ENCODE measurements around the gene MFN1.
A peak's percentile ranks its signal among the peaks of the same experiment; 100 is the strongest.

MFN1 gene

DNA sequence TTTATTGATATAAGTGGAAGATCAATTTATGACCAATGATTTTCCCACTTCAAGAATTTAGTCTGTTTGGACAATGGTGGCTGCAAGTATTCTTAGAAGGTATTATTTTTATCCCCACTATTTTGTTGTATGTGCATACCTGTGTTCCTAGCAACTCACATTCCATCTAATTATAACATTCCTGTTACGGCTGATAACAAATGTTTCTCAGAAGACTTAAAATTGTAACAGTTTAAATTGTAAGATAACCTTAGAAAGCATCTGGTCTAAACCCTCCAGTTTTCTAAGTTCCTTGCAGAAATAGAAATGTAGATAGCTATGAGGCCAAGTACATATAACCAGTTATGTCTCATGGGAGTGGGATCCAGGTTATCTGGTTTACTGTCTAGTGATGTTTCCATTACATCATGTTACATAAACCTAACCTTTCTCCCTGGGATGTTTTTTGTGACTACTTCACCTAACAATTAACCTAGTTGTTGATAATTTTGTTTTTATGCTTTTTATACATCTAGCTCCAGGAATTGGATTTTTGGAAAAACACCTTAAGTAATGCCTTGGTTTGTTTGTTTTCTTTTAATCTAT is 11.1 kb upstream of the MFN1 start:
- DNase-seq (ENCODE audit: low read depth), result no peak
- TF ChIP-seq, protein P1, sequence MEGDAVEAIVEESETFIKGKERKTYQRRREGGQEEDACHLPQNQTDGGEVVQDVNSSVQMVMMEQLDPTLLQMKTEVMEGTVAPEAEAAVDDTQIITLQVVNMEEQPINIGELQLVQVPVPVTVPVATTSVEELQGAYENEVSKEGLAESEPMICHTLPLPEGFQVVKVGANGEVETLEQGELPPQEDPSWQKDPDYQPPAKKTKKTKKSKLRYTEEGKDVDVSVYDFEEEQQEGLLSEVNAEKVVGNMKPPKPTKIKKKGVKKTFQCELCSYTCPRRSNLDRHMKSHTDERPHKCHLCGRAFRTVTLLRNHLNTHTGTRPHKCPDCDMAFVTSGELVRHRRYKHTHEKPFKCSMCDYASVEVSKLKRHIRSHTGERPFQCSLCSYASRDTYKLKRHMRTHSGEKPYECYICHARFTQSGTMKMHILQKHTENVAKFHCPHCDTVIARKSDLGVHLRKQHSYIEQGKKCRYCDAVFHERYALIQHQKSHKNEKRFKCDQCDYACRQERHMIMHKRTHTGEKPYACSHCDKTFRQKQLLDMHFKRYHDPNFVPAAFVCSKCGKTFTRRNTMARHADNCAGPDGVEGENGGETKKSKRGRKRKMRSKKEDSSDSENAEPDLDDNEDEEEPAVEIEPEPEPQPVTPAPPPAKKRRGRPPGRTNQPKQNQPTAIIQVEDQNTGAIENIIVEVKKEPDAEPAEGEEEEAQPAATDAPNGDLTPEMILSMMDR (IDR thresholded peaks at IDR 0.05; ENCODE audit: control insufficient read depth, insufficient read depth, low read depth, low read length, missing control alignments), result no peak

DNA sequence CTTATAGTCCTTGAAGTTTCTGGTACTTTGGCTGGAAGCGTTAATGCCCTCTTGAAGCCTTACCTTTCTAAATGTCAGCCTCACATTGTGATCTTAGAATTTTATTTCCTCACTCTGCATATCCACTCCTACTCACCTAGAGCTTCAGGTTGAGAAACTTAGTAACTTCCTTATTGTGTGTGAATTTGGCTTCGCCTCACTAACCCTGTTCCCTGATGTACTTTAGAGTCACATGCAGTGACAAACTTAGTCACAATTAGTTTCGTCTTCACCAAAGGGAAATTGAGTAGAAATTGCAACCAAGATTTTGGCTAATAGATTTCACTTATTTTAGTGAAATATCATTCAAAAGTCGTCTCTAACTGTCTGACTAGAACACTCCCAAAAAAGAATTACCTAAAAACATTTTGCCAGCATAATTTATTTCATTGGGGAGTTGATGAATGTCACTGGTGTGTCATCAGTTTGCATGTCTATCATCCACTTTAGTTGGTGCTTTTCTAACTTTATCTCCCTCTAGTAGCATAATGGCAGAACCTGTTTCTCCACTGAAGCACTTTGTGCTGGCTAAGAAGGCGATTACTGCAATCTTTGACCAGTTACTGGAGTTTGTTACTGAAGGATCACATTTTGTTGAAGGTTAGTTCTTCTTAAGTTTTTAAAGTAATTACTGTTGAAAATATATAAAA is 960 bp downstream of the MFN1 start:
- peak overlapping the region; percentile 83 for H3K4me3 ChIP-seq (ENCODE audit: control insufficient read depth, low read depth, low read length)
- DNase-seq (ENCODE audit: low read depth), result no peak
- TF ChIP-seq, protein P1 (IDR thresholded peaks at IDR 0.05; ENCODE audit: control insufficient read depth, insufficient read depth, low read depth, low read length, missing control alignments), result no peak

More for the DNA sequence above, 11.1 kb upstream of the MFN1 start:
- no peak overlapping the region for H3K4me3 ChIP-seq (ENCODE audit: control insufficient read depth, low read depth, low read length)

DNA sequence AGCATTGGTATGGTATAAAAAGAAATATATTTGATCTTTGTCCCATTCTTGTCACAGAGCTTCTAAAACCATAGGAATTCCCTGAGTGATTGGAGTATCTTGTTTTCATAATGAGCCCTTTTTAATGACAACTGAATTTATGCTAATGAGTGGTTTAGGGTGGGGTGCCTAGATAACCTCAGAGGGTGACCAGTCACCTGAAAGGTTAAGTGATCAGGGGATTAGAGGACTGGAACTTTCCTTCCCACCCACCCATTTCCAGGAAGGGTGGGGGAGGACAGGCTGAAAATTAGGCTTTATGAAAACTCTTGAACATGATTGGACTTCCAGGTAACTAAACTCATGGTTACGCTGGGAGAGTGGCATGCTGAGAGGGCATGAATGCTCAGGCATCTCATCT is 8.5 kb downstream of the MFN1 start:
- no peak for DNase-seq (ENCODE audit: low read depth)
- TF ChIP-seq, protein P1 (IDR thresholded peaks at IDR 0.05; ENCODE audit: control insufficient read depth, insufficient read depth, low read depth, low read length, missing control alignments), result no peak
- H3K4me3 ChIP-seq (ENCODE audit: control insufficient read depth, low read depth, low read length), result no peak overlapping the region

DNA sequence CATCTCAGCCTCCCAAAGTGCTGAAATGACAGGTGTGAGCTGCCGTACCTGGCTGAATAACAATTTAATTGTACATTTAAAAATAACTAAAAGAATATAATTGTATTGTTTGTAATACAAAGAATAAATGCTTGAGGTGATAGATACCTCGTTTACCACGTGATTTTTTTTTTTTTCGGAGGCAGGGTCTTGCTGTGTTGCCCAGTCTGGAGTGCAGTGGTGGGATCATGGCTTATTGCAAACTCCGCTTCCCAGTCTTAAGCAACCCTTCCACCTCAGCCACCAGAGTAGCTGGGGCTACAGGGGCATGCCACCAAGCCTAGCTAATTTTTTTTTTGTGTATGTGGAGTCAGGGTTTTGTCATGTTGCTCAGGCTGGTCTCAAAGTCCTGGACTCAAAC is 15.8 kb downstream of the MFN1 start:
- no peak for DNase-seq (ENCODE audit: low read depth)
- TF ChIP-seq, protein P1 (IDR thresholded peaks at IDR 0.05; ENCODE audit: control insufficient read depth, insufficient read depth, low read depth, low read length, missing control alignments), result no peak
- no peak overlapping the region for H3K4me3 ChIP-seq (ENCODE audit: control insufficient read depth, low read depth, low read length)

DNA sequence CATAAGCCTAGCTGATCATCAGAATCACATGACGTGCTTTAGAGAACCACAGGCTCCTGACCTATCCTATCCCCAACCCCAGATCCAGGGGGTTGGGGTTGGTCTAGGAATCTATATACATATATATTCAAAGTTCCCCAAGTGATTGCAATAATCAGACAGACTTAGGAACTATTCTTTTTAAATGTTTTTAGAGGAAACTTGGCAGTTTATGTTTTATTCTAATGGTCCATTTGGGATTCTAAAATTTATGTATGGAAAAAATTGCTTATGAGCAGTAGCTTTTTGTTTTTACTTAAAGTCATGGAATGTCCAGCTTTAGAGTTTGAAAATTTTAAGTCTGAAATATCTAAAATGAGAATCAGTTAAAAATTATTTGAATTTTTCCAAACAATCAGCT is 22.1 kb downstream of the MFN1 start:
- TF ChIP-seq, protein P1 (IDR thresholded peaks at IDR 0.05; ENCODE audit: control insufficient read depth, insufficient read depth, low read depth, low read length, missing control alignments), result no peak
- H3K4me3 ChIP-seq (ENCODE audit: control insufficient read depth, low read depth, low read length), result no peak overlapping the region
- no peak for DNase-seq (ENCODE audit: low read depth)

DNA sequence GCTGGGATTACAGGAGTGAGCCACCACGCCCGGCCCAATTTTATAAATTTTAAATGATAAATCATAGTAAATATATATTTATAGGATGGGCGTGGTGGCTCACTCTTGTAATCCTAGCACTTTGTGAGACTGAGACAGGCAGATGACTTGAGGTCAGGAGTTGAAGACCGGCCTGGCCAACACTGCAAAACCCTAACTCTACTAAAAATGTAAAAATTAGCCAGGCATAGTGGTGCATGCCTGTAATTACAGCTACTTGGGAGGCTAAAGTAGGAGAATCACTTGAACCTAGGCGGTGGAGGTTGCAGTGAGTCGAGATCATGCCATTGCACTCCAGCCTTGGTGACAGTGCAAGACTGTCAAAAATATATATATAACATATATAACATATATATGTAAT is 26.4 kb downstream of the MFN1 start:
- no peak for DNase-seq (ENCODE audit: low read depth)
- H3K4me3 ChIP-seq (ENCODE audit: control insufficient read depth, low read depth, low read length), result no peak overlapping the region
- TF ChIP-seq, protein P1 (IDR thresholded peaks at IDR 0.05; ENCODE audit: control insufficient read depth, insufficient read depth, low read depth, low read length, missing control alignments), result no peak
